ENCODE measurements around the gene FRMD4B.

DNA sequence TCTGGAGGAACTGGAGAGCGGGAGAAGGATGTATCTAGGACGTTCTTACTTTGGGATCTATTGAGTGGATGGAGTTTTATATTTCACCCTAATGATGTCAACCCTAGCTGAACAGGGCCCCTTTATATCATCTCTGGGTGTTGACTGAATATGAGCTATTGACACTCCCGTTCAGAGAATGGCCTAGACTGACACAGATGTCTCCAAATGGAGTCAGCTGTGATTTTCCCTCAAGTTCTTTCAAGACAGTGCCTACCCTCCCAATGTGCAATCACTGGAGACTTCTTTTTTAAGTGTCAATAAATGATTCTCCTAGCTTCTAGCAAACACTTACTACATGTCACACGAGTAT is 63.8 kb downstream of the FRMD4B start:
- no peak for TF ChIP-seq EZH2 (IDR thresholded peaks at IDR 0.05; ENCODE audit: insufficient read depth, poor library complexity, severe bottlenecking)
- TF ChIP-seq EZH2phosphoT487 (IDR thresholded peaks at IDR 0.05; ENCODE audit: insufficient read depth, low read depth): no peak
